Urinary bladder (tissue), 4 donors: ENCODE measurements around the gene ULK4. TPM values are rescaled to one million over a fixed set of nuclear protein-coding genes. Genes with fewer than 3 reads are reported as not detected.
"Not testable (repeated sequence)": the region's sequence is repeated elsewhere in the genome, so short reads cannot be mapped to it uniquely, and the experiment has no call there.

Experiments
- DNase-seq: peaks from one replicate; pipeline ENCODE4 v3.0.0-alpha.2; 2015; ENCODE audit errors: extremely low spot score
- H3K27ac ChIP-seq: one replicate; pipeline ENCODE4 v1.5.1; 2013; ENCODE audit warnings: low read depth, mild to moderate bottlenecking, moderate library complexity
- H3K36me3 ChIP-seq: one replicate; pipeline ENCODE4 v1.6.1; 2013; ENCODE audit warnings: mild to moderate bottlenecking, moderate library complexity; ENCODE audit not compliant: insufficient read depth
- H3K4me1 ChIP-seq: one replicate; pipeline ENCODE4 v1.6.1; 2013; ENCODE audit warnings: mild to moderate bottlenecking, moderate library complexity; ENCODE audit not compliant: insufficient read depth
- H3K4me3 ChIP-seq: one replicate; pipeline ENCODE4 v1.5.1; 2013; ENCODE audit warnings: low read depth, low read length
- WGBS: extraction: QIAGEN DNeasy Blood & Tissue Kit; methylation state at CpG from one replicate; pipeline ENCODE4 v1.1.7; 2013; 5-methylcytosine and 5-hydroxymethylcytosine counted together
- polyA plus RNA-seq: library from polyadenylated mRNA; stranded (reverse); fragments of 200-250 nt; gene quantifications from one replicate; pipeline ENCODE4 v1.2.3, GENCODE V29; 2013
- total RNA-seq: library from RNA; depleted of rRNA; stranded (reverse); fragments of >200 nt; gene quantifications from one replicate; pipeline ENCODE4 v1.2.3, GENCODE V29; 2014
- donor health status: healthy with polysubstance abuse.
- donor health status: healthy.

ULK4 gene
- total and polyA plus RNA-seq, 2 donors: 2.3 to 22.4 TPM

- no peak overlapping the region for H3K4me3 ChIP-seq
- no peak overlapping the region for H3K27ac ChIP-seq
- no peaks in the 10 kb centered on the region for H3K4me1 ChIP-seq
- no peak for DNase-seq
- 97% methylated on average over 3 of the region's 3 CpGs for WGBS
- no peaks in the 10 kb centered on the region for H3K36me3 ChIP-seq
Measured at GRCh38 chr3:41301548-41301947, 660.4 kb downstream of the ULK4 start.

DNA sequence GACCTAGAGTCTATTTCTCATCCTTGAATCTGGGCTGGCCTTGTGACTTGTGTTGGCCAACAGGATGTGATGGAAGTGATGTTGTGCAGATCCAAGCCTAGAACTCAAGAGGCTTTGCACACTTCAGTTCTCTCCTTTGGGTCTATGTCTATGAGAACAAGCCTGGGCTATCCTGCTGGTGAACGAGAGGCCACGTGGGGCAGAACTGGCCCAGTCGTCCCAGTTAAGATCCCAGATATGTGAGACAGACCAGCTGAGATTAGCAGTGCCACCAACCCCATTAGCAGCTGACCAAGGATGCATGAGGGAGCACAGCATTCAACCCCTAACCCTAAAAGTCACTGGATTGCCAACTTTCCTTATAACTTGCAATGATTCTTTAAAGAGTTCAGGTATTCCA is 662.9 kb downstream of the ULK4 start:
- DNase-seq: no peak
- Histone ChIP-seq H3K4me1 (no peaks in the 10 kb centered on the region), H3K27ac (no peak overlapping the region), H3K4me3 (no peak overlapping the region), H3K36me3 (no peaks in the 10 kb centered on the region)
- 89% methylated on average over 3 of the region's 3 CpGs for WGBS

GRCh38 chr3:41297750-41298149 is 664.2 kb downstream of the ULK4 start:
- Histone ChIP-seq H3K27ac (no peak overlapping the region), H3K36me3 (no peaks in the 10 kb centered on the region), H3K4me1 (no peaks in the 10 kb centered on the region), H3K4me3 (no peak overlapping the region)
- DNase-seq: no peak
- 73% methylated on average over 1 of the region's 1 CpG for WGBS

DNA sequence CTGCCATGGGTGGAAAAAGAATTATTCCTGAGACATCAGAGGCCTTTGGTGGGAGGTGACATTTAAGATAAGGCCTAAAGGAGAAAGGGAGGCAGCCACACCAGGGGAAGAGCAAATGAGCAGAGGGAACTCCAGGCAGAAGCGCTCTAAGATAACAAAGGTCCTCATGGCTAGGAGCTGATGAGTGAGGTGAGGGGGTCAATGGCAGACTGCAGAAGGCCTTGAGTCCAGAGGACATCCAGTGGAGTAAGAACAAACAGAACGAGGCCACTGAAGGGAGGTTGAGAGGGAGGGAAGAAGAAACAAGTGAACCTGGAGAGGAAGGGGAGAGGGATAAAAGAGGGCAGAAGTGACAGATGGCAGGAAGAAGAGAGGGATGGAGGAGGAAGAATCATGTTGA is 665.3 kb downstream of the ULK4 start:
- Histone ChIP-seq H3K36me3 (no peaks in the 10 kb centered on the region), H3K27ac (no peak overlapping the region), H3K4me3 (no peak overlapping the region), H3K4me1 (no peaks in the 10 kb centered on the region)
- no peak for DNase-seq
- 97% methylated on average over 2 of the region's 2 CpGs for WGBS

- DNase-seq: no peak
- WGBS: 61% methylated on average over 3 of the region's 3 CpGs
- no peak overlapping the region for H3K4me3 ChIP-seq
- no peaks in the 10 kb centered on the region for H3K4me1 ChIP-seq
- H3K36me3 ChIP-seq: no peaks in the 10 kb centered on the region
- no peak overlapping the region for H3K27ac ChIP-seq
Measured at GRCh38 chr3:41295740-41296139, 666.2 kb downstream of the ULK4 start.

DNA sequence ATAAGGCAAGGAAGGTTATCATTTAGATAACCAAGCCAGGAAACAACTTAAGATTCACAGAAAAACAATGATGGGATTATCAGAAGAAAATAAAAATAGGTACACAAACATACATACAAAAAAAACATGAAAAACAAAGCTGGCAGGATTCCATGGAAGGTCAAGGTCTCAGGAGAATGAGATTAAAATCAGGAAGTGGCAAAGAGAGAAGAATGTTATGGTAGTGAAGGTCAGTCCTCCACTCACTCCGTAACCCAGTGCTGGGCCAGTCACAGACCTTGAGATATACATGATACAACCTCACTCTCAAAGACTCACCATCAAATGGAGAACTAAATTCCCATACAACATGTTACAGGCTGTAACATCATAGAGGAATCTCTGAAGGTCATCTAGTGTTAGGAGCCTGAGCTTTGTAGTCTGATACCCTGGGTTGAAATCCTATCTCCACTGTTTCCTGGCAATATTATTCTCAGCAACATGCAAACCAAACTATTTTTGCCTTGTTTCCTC is 668.7 kb downstream of the ULK4 start:
- no peaks in the 10 kb centered on the region for H3K4me1 ChIP-seq
- H3K36me3 ChIP-seq: no peaks in the 10 kb centered on the region
- no peak for DNase-seq
- H3K4me3 ChIP-seq: no peak overlapping the region
- 85% methylated on average over 1 of the region's 1 CpG for WGBS
- no peak overlapping the region for H3K27ac ChIP-seq

DNA sequence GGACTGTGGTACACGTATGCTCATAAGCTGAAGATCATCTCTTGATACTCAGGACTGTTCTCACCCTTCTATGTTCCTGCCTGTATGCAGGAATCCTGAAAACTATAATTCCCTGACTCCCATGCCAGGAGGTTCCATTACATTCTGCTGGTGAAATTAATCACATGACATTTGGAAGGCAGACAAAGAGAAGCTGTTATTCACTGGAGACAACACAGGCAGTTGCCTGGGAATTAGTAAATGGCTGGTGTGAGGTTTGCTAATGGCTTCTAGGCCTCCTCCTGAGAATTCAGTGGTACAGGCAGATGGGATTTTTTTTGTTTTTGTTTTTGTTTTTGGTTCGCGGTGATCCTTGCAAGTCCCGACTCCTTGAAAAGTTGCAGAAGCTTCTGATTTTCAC is 671.2 kb downstream of the ULK4 start:
- 90% methylated on average over 4 of the region's 4 CpGs for WGBS
- Histone ChIP-seq H3K27ac (no peak overlapping the region), H3K4me1 (no peaks in the 10 kb centered on the region), H3K4me3 (no peak overlapping the region), H3K36me3 (no peaks in the 10 kb centered on the region)
- DNase-seq: no peak

DNA sequence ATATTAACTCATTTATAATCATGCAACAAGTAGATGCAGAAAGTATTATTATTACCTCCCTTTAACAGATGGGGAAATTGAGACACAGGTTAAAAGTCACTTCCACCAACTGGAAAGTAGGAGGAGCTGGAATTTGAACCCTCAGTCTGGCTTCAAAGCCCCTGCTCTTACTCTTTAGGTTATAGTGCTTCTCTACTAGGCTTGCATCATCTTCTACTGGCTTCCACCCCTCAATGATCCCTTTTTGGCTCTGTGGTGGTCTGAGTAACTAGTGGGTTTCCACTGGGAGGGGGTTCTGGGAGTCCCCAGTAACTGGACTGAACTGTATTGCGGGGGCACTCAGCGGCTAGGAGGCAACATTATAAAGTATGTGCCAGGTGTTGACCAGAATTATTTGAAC is 671.6 kb downstream of the ULK4 start:
- 100% methylated on average over 2 of the region's 2 CpGs for WGBS
- no peak for DNase-seq
- Histone ChIP-seq H3K27ac (no peak overlapping the region), H3K36me3 (no peaks in the 10 kb centered on the region), H3K4me1 (no peaks in the 10 kb centered on the region), H3K4me3 (no peak overlapping the region)

DNA sequence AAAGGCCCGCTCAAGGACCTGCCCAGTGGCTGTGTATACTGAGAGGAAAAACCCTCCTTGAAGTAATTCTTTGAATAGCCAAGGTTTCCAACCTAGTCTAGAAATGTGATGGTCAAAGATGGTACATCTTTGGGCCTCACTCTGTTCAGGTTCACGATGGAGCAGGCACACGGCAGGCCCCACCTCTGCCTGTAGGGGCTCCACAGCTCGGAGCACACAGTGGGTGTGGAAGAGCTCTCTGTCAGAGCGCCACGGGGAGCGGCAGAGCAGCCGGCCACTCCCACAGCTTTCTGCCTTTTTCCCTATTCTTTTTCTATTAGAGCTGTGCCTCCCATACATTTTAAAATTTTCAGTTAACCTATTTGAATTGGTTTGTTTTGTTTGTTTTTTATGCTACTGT is 673.1 kb downstream of the ULK4 start:
- no peak overlapping the region for H3K4me3 ChIP-seq
- H3K4me1 ChIP-seq: no peaks in the 10 kb centered on the region
- WGBS: 92% methylated on average over 8 of the region's 8 CpGs
- no peaks in the 10 kb centered on the region for H3K36me3 ChIP-seq
- DNase-seq: no peak
- no peak overlapping the region for H3K27ac ChIP-seq

DNA sequence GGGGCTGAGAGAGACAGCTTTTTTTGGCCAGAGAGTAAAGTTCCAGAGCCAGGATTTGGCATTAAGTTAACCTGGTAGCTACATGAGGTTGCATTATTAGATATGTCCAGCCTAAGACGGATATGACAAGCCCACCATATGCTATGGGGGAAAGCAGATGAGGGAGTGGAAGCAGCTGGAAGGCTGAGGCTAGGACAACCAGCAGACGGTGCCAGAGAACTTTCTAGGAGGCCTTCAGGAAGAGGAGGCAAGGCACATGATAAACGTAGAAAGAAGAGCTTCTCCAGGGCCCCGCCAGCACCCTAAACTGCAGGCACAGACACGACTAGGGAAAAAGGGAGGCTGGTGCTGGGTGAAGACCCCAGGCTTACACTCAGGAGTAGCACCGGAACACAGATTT is 675.6 kb downstream of the ULK4 start:
- Histone ChIP-seq H3K4me1 (no peaks in the 10 kb centered on the region), H3K27ac (no peak overlapping the region), H3K4me3 (no peak overlapping the region), H3K36me3 (no peaks in the 10 kb centered on the region)
- no peak for DNase-seq
- WGBS: 78% methylated on average over 6 of the region's 6 CpGs

GRCh38 chr3:41284934-41285333 is 677.0 kb downstream of the ULK4 start:
- not testable (repeated sequence) for DNase-seq, H3K36me3 ChIP-seq, H3K4me3 ChIP-seq, H3K27ac ChIP-seq, H3K4me1 ChIP-seq
- 92% methylated on average over 3 of the region's 3 CpGs for WGBS

DNA sequence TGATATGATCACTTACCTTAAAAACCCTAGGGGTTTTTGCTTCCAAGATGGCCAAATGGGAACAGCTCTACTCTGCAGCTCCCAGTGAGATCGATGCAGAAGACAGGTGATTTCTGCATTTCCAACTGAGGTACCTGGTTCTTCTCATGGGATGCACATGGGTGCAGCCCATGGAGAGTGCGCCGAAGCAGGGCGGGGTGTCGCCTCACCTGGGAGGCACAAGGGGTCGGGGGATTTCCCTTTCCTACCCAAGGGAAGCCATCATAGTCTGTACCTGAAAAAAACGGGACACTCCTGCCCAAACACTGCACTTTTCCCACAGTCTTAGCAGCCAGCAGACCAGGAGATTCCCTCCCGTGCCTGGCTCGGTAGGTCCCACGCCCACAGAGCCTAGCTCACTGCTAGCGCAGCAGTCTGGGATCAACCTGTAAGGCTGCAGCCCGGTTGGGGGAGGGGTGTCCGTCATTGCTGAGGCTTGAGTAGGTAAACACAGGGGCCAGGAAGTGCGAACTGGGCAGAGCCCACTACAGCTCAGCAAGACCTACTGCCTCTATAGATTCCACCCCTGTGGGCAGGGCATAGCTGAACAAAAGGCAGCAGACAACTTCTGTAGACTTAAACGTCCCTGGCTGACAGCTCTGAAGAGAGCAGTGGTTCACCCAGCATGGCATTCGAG is 684.0 kb downstream of the ULK4 start:
- Histone ChIP-seq H3K36me3 (no peaks in the 10 kb centered on the region), H3K27ac (no peak overlapping the region)
- 70% methylated on average over 16 of the region's 16 CpGs for WGBS

DNA sequence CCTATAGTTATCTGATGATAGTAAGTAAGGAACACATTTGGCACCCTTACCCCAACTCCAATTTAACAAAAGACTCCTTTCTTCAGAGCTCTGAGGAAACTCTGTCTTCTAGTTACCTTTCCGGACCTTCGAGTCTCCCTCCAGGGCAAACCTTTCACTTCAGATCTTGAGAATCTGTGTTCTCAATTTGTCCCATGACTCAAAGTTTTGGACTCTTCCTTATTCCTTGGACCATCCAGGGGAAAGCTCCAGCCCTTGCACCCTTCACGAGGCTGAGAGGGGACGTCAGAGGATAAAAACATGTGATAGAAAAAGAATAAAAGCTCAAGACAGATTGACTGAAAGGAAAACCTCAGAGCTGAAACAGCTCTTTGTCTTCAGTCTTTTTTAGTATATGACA is 685.7 kb downstream of the ULK4 start:
- 87% methylated on average over 4 of the region's 4 CpGs for WGBS
- no peak overlapping the region for H3K27ac ChIP-seq
- no peaks in the 10 kb centered on the region for H3K36me3 ChIP-seq
- no peak for DNase-seq
- H3K4me1 ChIP-seq: no peaks in the 10 kb centered on the region
- H3K4me3 ChIP-seq: no peak overlapping the region

More for the DNA sequence above, 684.0 kb downstream of the ULK4 start:
- no peak for DNase-seq
- H3K4me1 ChIP-seq: no peaks in the 10 kb centered on the region
- no peak overlapping the region for H3K4me3 ChIP-seq

- Histone ChIP-seq H3K27ac (no peak overlapping the region), H3K4me1 (no peaks in the 10 kb centered on the region), H3K4me3 (no peak overlapping the region), H3K36me3 (no peaks in the 10 kb centered on the region)
- DNase-seq: no peak
Measured at GRCh38 chr3:41274944-41275668, 686.8 kb downstream of the ULK4 start.
